HEK293 (cell line): ENCODE measurements around the gene ZNF585A.
A peak's percentile ranks its signal among the peaks of the same experiment; 100 is the strongest.

Experiments used
- CTCF ChIA-PET: fragments of 350-600 bp; formaldehyde crosslinking; extraction: SDS; loops from one replicate; lab custom pipeline; 2021; ENCODE audit warnings: antibody characterized with exemption; lab: Yijun Ruan, JAX
- POLR2A ChIA-PET: fragments of 300-600 bp; formaldehyde crosslinking; extraction: SDS; loops from one replicate; lab custom pipeline; 2020; ENCODE audit warnings: antibody characterized with exemption, inconsistent platforms; lab: Yijun Ruan, JAX
- H3K27ac ChIP-seq: fragments of 200-500 bp; sonication (Bioruptor generic); 2 replicates; pipeline ENCODE4 v1.5.1; 2014; ENCODE audit warnings: low read depth, low read length, control low read depth, inconsistent platforms; ENCODE audit errors: extremely low read depth
- H3K36me3 ChIP-seq, 2 experiments: fragments of 200-500 bp in 1 of 2; sonication (Bioruptor generic) in 1 of 2; 1 replicate in 1 of 2; 2 replicates in 1 of 2; pipeline ENCODE4 v1.5.1; 2014 to 2017; ENCODE audit warnings: inconsistent platforms in 2 of 2, low read length in 2 of 2; ENCODE audit not compliant: control insufficient read depth in 2 of 2, insufficient read depth in 1 of 2
- H3K4me1 ChIP-seq: fragments of 200-500 bp; sonication (Bioruptor generic); 2 replicates; pipeline ENCODE4 v1.5.1; 2014; ENCODE audit warnings: mild to moderate bottlenecking, low read length, inconsistent platforms; ENCODE audit not compliant: control insufficient read depth, insufficient read depth
- H3K4me3 ChIP-seq: 2 replicates; pipeline ENCODE4 v1.5.1; 2011; ENCODE audit warnings: low read depth, mild to moderate bottlenecking, control low read depth, low read length, moderate library complexity
- H3K9me3 ChIP-seq: fragments of 200-500 bp; sonication (Bioruptor generic); 2 replicates; pipeline ENCODE4 v1.5.1; 2014; ENCODE audit warnings: low read depth, low read length, inconsistent platforms; ENCODE audit not compliant: control insufficient read depth, insufficient read depth
- EGR2 ChIP-seq: fragments of 450-650 bp; formaldehyde crosslinking; IDR thresholded peaks from 2 replicates; pipeline ENCODE4 v1.5.1; 2016; ENCODE audit warnings: low read depth, missing biosample characterization, missing genetic modification characterization
- KLF1 ChIP-seq: fragments of 450-650 bp; formaldehyde crosslinking; IDR thresholded peaks from 2 replicates; pipeline ENCODE4 v1.5.1; 2016; ENCODE audit warnings: missing biosample characterization, missing genetic modification characterization
- KLF7 ChIP-seq: fragments of 450-650 bp; formaldehyde crosslinking; IDR thresholded peaks from 2 replicates; pipeline ENCODE4 v1.5.1; 2016; ENCODE audit warnings: missing biosample characterization, missing genetic modification characterization, borderline replicate concordance
- KLF8 ChIP-seq: fragments of 450-650 bp; formaldehyde crosslinking; IDR thresholded peaks from 2 replicates; pipeline ENCODE4 v1.5.1; 2016; ENCODE audit warnings: missing biosample characterization, missing genetic modification characterization
- OVOL3 ChIP-seq: fragments of 450-650 bp; formaldehyde crosslinking; IDR thresholded peaks from 2 replicates; pipeline ENCODE4 v1.5.1; 2016; ENCODE audit warnings: missing biosample characterization, missing genetic modification characterization
- SETDB1 ChIP-seq: IDR thresholded peaks from one replicate; pipeline ENCODE4 v1.6.1; 2017; ENCODE audit warnings: mild to moderate bottlenecking, low read length, moderate library complexity, mixed read lengths; ENCODE audit not compliant: insufficient read length
- SP7 ChIP-seq: fragments of 450-650 bp; formaldehyde crosslinking; IDR thresholded peaks from 2 replicates; pipeline ENCODE4 v1.5.1; 2016; ENCODE audit warnings: missing biosample characterization, missing genetic modification characterization
- YY1 ChIP-seq: fragments of 450-650 bp; formaldehyde crosslinking; IDR thresholded peaks from 2 replicates; pipeline ENCODE4 v1.5.1; 2018; ENCODE audit warnings: missing biosample characterization, missing genetic modification characterization
- ZBTB20 ChIP-seq: fragments of 450-650 bp; formaldehyde crosslinking; IDR thresholded peaks from 2 replicates; pipeline ENCODE4 v1.5.1; 2016; ENCODE audit warnings: missing biosample characterization, missing genetic modification characterization
- ZNF121 ChIP-seq: fragments of 450-650 bp; formaldehyde crosslinking; IDR thresholded peaks from 2 replicates; pipeline ENCODE4 v1.5.1; 2016; ENCODE audit warnings: missing biosample characterization, missing genetic modification characterization
- ZNF221 ChIP-seq: fragments of 450-650 bp; formaldehyde crosslinking; IDR thresholded peaks from 2 replicates; pipeline ENCODE4 v1.5.1; 2017; ENCODE audit warnings: missing biosample characterization, missing genetic modification characterization, borderline replicate concordance
- ZNF23 ChIP-seq: fragments of 450-650 bp; formaldehyde crosslinking; IDR thresholded peaks from 2 replicates; pipeline ENCODE4 v1.5.1; 2016; ENCODE audit warnings: missing biosample characterization, missing genetic modification characterization, borderline replicate concordance
- ZNF404 ChIP-seq: fragments of 450-650 bp; formaldehyde crosslinking; IDR thresholded peaks from 2 replicates; pipeline ENCODE4 v1.5.1; 2017; ENCODE audit warnings: missing biosample characterization, missing genetic modification characterization
- ZNF416 ChIP-seq: fragments of 450-650 bp; formaldehyde crosslinking; IDR thresholded peaks from 2 replicates; pipeline ENCODE4 v1.5.1; 2016; ENCODE audit warnings: missing biosample characterization, missing genetic modification characterization
- ZNF426 ChIP-seq: fragments of 450-650 bp; formaldehyde crosslinking; IDR thresholded peaks from 2 replicates; pipeline ENCODE4 v1.5.1; 2017; ENCODE audit warnings: missing biosample characterization, missing genetic modification characterization, mild to moderate bottlenecking, inconsistent platforms, moderate library complexity
- ZNF549 ChIP-seq: fragments of 450-650 bp; IDR thresholded peaks from 2 replicates; pipeline ENCODE4 v1.5.1; 2018; ENCODE audit warnings: missing biosample characterization, missing genetic modification characterization, mild to moderate bottlenecking, inconsistent platforms, moderate library complexity
- ZNF558 ChIP-seq: fragments of 450-650 bp; formaldehyde crosslinking; IDR thresholded peaks from 2 replicates; pipeline ENCODE4 v1.5.1; 2016; ENCODE audit warnings: missing biosample characterization, missing genetic modification characterization
- ZNF561 ChIP-seq: fragments of 450-650 bp; IDR thresholded peaks from 2 replicates; pipeline ENCODE4 v1.5.1; 2018; ENCODE audit warnings: missing biosample characterization, missing genetic modification characterization, borderline replicate concordance
- ZNF600 ChIP-seq: fragments of 450-650 bp; formaldehyde crosslinking; IDR thresholded peaks from 2 replicates; pipeline ENCODE4 v1.5.1; 2016; ENCODE audit warnings: missing biosample characterization, missing genetic modification characterization
- ZNF610 ChIP-seq: fragments of 450-650 bp; formaldehyde crosslinking; IDR thresholded peaks from 2 replicates; pipeline ENCODE4 v1.5.1; 2016; ENCODE audit warnings: missing biosample characterization, missing genetic modification characterization, borderline replicate concordance
- ZNF626 ChIP-seq: fragments of 450-650 bp; sonication (Bioruptor Pico); formaldehyde crosslinking; IDR thresholded peaks from 2 replicates; pipeline ENCODE4 v1.5.1; 2018; ENCODE audit warnings: missing biosample characterization, missing genetic modification characterization, inconsistent platforms
- ZNF664 ChIP-seq: fragments of 450-650 bp; formaldehyde crosslinking; IDR thresholded peaks from 2 replicates; pipeline ENCODE4 v1.5.1; 2016; ENCODE audit warnings: missing biosample characterization, missing genetic modification characterization
- ZNF677 ChIP-seq: fragments of 450-650 bp; IDR thresholded peaks from 2 replicates; pipeline ENCODE4 v1.5.0; 2018; ENCODE audit warnings: missing biosample characterization, mild to moderate bottlenecking, missing genetic modification characterization, moderate library complexity
- TF ChIP-seq, protein P1 (sequence below): fragments of 450-650 bp; formaldehyde crosslinking; IDR thresholded peaks from 2 replicates; pipeline ENCODE4 v1.5.1; 2017; ENCODE audit warnings: missing biosample characterization, mild to moderate bottlenecking, missing genetic modification characterization, moderate library complexity
- TF ChIP-seq, protein P2 (sequence below): fragments of 450-650 bp; formaldehyde crosslinking; IDR thresholded peaks from 2 replicates; pipeline ENCODE4 v1.5.1; 2016; ENCODE audit warnings: missing biosample characterization, missing genetic modification characterization, borderline replicate concordance
- TF ChIP-seq, protein P3 (sequence below): fragments of 450-650 bp; formaldehyde crosslinking; IDR thresholded peaks from 2 replicates; pipeline ENCODE4 v1.5.1; 2016; ENCODE audit warnings: missing biosample characterization, missing genetic modification characterization
- TF ChIP-seq, protein P4 (sequence below): fragments of 450-650 bp; formaldehyde crosslinking; IDR thresholded peaks from 2 replicates; pipeline ENCODE4 v1.5.1; 2016; ENCODE audit warnings: missing biosample characterization, missing genetic modification characterization

The ZNF585A gene

DNA sequence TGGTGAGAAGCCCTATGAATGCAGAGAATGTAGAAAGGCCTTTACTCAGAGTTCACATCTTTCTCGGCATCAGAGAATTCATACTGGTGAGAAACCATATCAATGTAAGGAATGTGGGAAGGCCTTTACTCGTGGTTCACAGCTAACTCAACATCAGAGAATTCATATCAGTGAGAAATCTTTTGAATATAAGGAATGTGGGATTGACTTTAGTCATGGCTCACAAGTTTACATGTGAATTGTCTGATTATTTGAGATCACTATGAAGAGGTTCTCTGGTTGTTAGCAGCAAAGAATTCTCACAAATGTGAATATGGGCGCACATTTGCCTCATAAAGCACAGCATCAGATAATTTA is 43.7 kb downstream of the ZNF585A start:
- H3K36me3 ChIP-seq: peaks cover 15 to 28% of the 10 kb centered on the region in 2 experiments; a peak in 2 of 3 replicates
- CTCF ChIA-PET: interaction anchor here (0.6 to 1.3 kb wide), 3 partner anchors 98 to 606 kb away, joined by 3 read pairs; no protein-coding TSS in a partner anchor
- POLR2A ChIA-PET: no interaction called here
- H3K27ac ChIP-seq: no peak overlapping the region
- no peaks in the 10 kb centered on the region for H3K4me1 ChIP-seq
- H3K4me3 ChIP-seq: no peak overlapping the region
- peaks cover 48% of the 10 kb centered on the region for H3K9me3 ChIP-seq
- peak; percentile 95 for TF ChIP-seq SETDB1
- no peak for TF ChIP-seq ZNF404 (tag by site-specific recombination)
- TF ChIP-seq, protein P1, sequence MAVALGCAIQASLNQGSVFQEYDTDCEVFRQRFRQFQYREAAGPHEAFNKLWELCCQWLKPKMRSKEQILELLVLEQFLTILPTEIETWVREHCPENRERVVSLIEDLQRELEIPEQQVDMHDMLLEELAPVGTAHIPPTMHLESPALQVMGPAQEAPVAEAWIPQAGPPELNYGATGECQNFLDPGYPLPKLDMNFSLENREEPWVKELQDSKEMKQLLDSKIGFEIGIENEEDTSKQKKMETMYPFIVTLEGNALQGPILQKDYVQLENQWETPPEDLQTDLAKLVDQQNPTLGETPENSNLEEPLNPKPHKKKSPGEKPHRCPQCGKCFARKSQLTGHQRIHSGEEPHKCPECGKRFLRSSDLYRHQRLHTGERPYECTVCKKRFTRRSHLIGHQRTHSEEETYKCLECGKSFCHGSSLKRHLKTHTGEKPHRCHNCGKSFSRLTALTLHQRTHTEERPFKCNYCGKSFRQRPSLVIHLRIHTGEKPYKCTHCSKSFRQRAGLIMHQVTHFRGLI (tag by site-specific recombination): no peak
- no peak for TF ChIP-seq ZBTB20 (tag by site-specific recombination)
- no peak for TF ChIP-seq KLF7 (tag by site-specific recombination)
- TF ChIP-seq ZNF416 (tag by site-specific recombination): no peak
- TF ChIP-seq, protein P2, sequence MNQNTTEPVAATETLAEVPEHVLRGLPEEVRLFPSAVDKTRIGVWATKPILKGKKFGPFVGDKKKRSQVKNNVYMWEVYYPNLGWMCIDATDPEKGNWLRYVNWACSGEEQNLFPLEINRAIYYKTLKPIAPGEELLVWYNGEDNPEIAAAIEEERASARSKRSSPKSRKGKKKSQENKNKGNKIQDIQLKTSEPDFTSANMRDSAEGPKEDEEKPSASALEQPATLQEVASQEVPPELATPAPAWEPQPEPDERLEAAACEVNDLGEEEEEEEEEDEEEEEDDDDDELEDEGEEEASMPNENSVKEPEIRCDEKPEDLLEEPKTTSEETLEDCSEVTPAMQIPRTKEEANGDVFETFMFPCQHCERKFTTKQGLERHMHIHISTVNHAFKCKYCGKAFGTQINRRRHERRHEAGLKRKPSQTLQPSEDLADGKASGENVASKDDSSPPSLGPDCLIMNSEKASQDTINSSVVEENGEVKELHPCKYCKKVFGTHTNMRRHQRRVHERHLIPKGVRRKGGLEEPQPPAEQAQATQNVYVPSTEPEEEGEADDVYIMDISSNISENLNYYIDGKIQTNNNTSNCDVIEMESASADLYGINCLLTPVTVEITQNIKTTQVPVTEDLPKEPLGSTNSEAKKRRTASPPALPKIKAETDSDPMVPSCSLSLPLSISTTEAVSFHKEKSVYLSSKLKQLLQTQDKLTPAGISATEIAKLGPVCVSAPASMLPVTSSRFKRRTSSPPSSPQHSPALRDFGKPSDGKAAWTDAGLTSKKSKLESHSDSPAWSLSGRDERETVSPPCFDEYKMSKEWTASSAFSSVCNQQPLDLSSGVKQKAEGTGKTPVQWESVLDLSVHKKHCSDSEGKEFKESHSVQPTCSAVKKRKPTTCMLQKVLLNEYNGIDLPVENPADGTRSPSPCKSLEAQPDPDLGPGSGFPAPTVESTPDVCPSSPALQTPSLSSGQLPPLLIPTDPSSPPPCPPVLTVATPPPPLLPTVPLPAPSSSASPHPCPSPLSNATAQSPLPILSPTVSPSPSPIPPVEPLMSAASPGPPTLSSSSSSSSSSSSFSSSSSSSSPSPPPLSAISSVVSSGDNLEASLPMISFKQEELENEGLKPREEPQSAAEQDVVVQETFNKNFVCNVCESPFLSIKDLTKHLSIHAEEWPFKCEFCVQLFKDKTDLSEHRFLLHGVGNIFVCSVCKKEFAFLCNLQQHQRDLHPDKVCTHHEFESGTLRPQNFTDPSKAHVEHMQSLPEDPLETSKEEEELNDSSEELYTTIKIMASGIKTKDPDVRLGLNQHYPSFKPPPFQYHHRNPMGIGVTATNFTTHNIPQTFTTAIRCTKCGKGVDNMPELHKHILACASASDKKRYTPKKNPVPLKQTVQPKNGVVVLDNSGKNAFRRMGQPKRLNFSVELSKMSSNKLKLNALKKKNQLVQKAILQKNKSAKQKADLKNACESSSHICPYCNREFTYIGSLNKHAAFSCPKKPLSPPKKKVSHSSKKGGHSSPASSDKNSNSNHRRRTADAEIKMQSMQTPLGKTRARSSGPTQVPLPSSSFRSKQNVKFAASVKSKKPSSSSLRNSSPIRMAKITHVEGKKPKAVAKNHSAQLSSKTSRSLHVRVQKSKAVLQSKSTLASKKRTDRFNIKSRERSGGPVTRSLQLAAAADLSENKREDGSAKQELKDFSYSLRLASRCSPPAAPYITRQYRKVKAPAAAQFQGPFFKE: no peak
- TF ChIP-seq YY1: no peak
- no peak for TF ChIP-seq ZNF426 (tag by site-specific recombination)
- TF ChIP-seq ZNF677 (tag by site-specific recombination): no peak
- no peak for TF ChIP-seq ZNF221 (tag by site-specific recombination)
- no peak for TF ChIP-seq KLF8
- no peak for TF ChIP-seq KLF1 (tag by site-specific recombination)
- no peak for TF ChIP-seq ZNF558 (tag by site-specific recombination)
- no peak for TF ChIP-seq OVOL3 (tag by site-specific recombination)
- 0 out of 2 replicates have a peak, but pooled peaks have one; percentile 3 for TF ChIP-seq ZNF549 (tag by site-specific recombination)
- no peak for TF ChIP-seq ZNF664 (tag by site-specific recombination)
- no peak for TF ChIP-seq ZNF121 (tag by site-specific recombination)
- TF ChIP-seq ZNF23 (tag by site-specific recombination): no peak
- peak; percentile 9; the same call in 1 of the 2 replicates for TF ChIP-seq ZNF610 (tag by site-specific recombination)
- TF ChIP-seq ZNF600 (tag by site-specific recombination): no peak
- TF ChIP-seq, protein P3, sequence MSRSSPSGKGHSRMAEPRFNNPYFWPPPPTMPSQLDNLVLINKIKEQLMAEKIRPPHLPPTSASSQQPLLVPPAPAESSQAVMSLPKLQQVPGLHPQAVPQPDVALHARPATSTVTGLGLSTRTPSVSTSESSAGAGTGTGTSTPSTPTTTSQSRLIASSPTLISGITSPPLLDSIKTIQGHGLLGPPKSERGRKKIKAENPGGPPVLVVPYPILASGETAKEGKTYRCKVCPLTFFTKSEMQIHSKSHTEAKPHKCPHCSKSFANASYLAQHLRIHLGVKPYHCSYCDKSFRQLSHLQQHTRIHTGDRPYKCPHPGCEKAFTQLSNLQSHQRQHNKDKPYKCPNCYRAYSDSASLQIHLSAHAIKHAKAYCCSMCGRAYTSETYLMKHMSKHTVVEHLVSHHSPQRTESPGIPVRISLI (tag by site-specific recombination): no peak
- TF ChIP-seq SP7: no peak
- no peak for TF ChIP-seq EGR2 (tag by site-specific recombination)
- TF ChIP-seq, protein P4, sequence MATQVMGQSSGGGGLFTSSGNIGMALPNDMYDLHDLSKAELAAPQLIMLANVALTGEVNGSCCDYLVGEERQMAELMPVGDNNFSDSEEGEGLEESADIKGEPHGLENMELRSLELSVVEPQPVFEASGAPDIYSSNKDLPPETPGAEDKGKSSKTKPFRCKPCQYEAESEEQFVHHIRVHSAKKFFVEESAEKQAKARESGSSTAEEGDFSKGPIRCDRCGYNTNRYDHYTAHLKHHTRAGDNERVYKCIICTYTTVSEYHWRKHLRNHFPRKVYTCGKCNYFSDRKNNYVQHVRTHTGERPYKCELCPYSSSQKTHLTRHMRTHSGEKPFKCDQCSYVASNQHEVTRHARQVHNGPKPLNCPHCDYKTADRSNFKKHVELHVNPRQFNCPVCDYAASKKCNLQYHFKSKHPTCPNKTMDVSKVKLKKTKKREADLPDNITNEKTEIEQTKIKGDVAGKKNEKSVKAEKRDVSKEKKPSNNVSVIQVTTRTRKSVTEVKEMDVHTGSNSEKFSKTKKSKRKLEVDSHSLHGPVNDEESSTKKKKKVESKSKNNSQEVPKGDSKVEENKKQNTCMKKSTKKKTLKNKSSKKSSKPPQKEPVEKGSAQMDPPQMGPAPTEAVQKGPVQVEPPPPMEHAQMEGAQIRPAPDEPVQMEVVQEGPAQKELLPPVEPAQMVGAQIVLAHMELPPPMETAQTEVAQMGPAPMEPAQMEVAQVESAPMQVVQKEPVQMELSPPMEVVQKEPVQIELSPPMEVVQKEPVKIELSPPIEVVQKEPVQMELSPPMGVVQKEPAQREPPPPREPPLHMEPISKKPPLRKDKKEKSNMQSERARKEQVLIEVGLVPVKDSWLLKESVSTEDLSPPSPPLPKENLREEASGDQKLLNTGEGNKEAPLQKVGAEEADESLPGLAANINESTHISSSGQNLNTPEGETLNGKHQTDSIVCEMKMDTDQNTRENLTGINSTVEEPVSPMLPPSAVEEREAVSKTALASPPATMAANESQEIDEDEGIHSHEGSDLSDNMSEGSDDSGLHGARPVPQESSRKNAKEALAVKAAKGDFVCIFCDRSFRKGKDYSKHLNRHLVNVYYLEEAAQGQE: no peak
- TF ChIP-seq ZNF561 (tag by site-specific recombination): no peak
- no peak for TF ChIP-seq ZNF626 (tag by site-specific recombination)
